Transverse colon (tissue), 4 donors: ENCODE measurements around the gene HSD11B1. TPM values are rescaled to one million over a fixed set of nuclear protein-coding genes. Genes with fewer than 3 reads are reported as not detected.

ENCODE experiments used
- DNase-seq: peaks from one replicate; pipeline ENCODE4 v3.0.0-alpha.2; 2019
- H3K27ac ChIP-seq, 4 donors: fragments of 200-600 bp; sonication (generic); 2 replicates each; pipeline ENCODE4 v1.5.1; 2016 to 2018; ENCODE audit warnings: inconsistent platforms in 4 of 4
- H3K27me3 ChIP-seq: fragments of 200-600 bp; sonication (generic); 2 replicates; pipeline ENCODE4 v1.5.1; 2017; ENCODE audit warnings: inconsistent platforms
- H3K36me3 ChIP-seq, 4 donors: fragments of 200-600 bp; sonication (generic); 2 replicates each; pipeline ENCODE4 v1.5.1; 2017 to 2019; ENCODE audit warnings: inconsistent platforms in 4 of 4
- H3K4me1 ChIP-seq, 4 donors: fragments of 200-600 bp; sonication (generic); 2 replicates each; pipeline ENCODE4 v1.5.1; 2017 to 2020; ENCODE audit warnings: inconsistent platforms in 4 of 4
- H3K4me3 ChIP-seq, 4 donors: fragments of 200-600 bp; sonication (generic); 1 replicate in 1 of 4; 2 replicates in 3 of 4; pipeline versions ENCODE4 v1.5.1 to v1.6.1; 2017 to 2019; ENCODE audit warnings: inconsistent platforms in 4 of 4
- H3K9me3 ChIP-seq, 2 donors: fragments of 200-600 bp; sonication (generic); 2 replicates each; pipeline ENCODE4 v1.5.1; 2017 to 2019; ENCODE audit warnings: inconsistent platforms in 2 of 2
- EP300 ChIP-seq: sonication (generic); formaldehyde crosslinking; IDR thresholded peaks from one replicate; pipeline ENCODE4 v1.6.1; 2017; ENCODE audit warnings: antibody characterized with exemption, low read depth
- POLR2A ChIP-seq: fragments of 450-650 bp; IDR thresholded peaks from one replicate; pipeline ENCODE4 v1.6.1; 2016; ENCODE audit warnings: antibody characterized with exemption, mild to moderate bottlenecking, moderate library complexity
- POLR2AphosphoS5 ChIP-seq, 3 donors: sonication (generic); formaldehyde crosslinking; IDR thresholded peaks; one replicate each; pipeline ENCODE4 v1.6.1; 2016; ENCODE audit warnings: antibody characterized with exemption in 3 of 3
- WGBS, 2 donors: methylation state at CpG; one replicate each; pipeline ENCODE4 v1.1.5; 2018; ENCODE audit warnings: low coverage in 1 of 2; 5-methylcytosine and 5-hydroxymethylcytosine counted together
- in situ Hi-C, 4 donors: fragments of 200-750 bp; cut with MboI; loops; one replicate each; pipeline versions ENCODE4 v1.15.0 to v1.15.1; 2017; ENCODE audit warnings: low sequenced_read_pairs in 3 of 4, low pct_ligation_motif_present in 1 of 4, low pct_unique_long_range_greater_than_20kb in 1 of 4
- intact Hi-C: fragments of 100-400 bp; cut with DNase I; formaldehyde crosslinking; loops from one replicate; pipeline ENCODE4 v1.15.1; 2023; ENCODE audit warnings: low total_unique reads
- total RNA-seq, 4 donors: library from RNA; depleted of rRNA; stranded (reverse); fragments of >200 nt; gene quantifications; one replicate each; pipeline ENCODE4 v1.1.0, GENCODE V29; 2016
- TF ChIP-seq, protein P1 (sequence below), 5 experiments: fragments of 200-600 bp in 3 of 5; fragments of 450-650 bp in 2 of 5; sonication (generic) in 3 of 5; IDR thresholded peaks; 1 replicate in 2 of 5; 2 replicates in 3 of 5; pipeline ENCODE4 v1.5.1; 2016 to 2017; ENCODE audit warnings: antibody characterized with exemption in 5 of 5, inconsistent platforms in 3 of 5, mild to moderate bottlenecking in 2 of 5, moderate library complexity in 1 of 5

HSD11B1 gene
- total RNA-seq, 4 donors from 2014 or later, result 1.5 to 3.7 (median 2.6) TPM; not detected in 1

DNA sequence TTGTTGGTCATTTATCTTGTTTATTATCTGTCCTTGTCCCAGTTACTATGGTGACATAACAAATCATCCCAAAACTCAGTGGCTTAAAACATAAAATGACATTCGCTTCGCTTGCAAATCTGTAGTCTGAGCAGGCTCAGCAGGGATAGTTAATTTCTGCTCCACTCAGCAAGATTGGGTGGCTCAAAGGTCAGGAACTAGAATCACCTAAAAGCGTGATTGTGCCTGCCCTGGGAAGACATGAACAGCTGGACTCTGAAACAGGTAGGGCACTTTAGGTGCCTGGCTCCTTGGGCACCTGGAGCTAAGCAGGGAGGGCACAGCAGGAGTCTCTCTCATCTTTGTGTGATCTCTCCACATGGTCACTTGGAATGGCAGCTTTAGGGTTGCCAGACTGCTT lies 36.5 kb downstream of the HSD11B1 start:
- 85 to 90% methylated on average over 2 to 3 of the region's 3 CpGs for WGBS, 2 donors
- Histone ChIP-seq H3K9me3 (no peaks in the 10 kb centered on the region), H3K4me3 (no peak overlapping the region), H3K4me1 (peaks cover 0 to 3% (median 0%) of the 10 kb centered on the region in 4 donors), H3K36me3 (no peaks in the 10 kb centered on the region), H3K27me3 (no peaks in the 10 kb centered on the region), H3K27ac (no peak overlapping the region)
- TF ChIP-seq EP300, result no peak
- no peak for TF ChIP-seq POLR2A
- TF ChIP-seq POLR2AphosphoS5 (IDR thresholded peaks at IDR 0.05), result no peak
- TF ChIP-seq, protein P1, sequence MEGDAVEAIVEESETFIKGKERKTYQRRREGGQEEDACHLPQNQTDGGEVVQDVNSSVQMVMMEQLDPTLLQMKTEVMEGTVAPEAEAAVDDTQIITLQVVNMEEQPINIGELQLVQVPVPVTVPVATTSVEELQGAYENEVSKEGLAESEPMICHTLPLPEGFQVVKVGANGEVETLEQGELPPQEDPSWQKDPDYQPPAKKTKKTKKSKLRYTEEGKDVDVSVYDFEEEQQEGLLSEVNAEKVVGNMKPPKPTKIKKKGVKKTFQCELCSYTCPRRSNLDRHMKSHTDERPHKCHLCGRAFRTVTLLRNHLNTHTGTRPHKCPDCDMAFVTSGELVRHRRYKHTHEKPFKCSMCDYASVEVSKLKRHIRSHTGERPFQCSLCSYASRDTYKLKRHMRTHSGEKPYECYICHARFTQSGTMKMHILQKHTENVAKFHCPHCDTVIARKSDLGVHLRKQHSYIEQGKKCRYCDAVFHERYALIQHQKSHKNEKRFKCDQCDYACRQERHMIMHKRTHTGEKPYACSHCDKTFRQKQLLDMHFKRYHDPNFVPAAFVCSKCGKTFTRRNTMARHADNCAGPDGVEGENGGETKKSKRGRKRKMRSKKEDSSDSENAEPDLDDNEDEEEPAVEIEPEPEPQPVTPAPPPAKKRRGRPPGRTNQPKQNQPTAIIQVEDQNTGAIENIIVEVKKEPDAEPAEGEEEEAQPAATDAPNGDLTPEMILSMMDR (IDR thresholded peaks at IDR 0.05), result no peak
- intact Hi-C loops (no loop called here), in situ Hi-C loops (no loop called here)
- DNase-seq, result no peak

DNA sequence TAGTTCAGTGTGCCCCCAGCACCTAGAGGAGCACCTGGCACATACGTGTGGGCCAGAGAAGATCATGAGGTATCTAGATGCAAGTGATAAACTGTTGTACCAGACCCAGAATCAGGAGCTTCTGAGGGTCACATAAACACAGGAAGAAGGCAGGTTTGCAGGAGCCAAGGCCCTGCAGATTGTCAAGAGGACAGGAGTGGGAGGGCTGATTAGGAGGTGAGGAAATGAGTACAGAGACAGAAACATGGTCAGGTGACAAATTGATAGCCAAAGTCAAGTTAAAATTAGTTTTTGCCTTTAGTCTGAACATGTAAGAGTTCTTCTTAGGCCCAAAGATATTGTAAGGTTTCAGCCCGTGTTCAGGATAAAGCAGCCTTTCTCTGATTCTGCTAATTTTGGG lies 37.2 kb downstream of the HSD11B1 start:
- Histone ChIP-seq H3K27me3 (no peaks in the 10 kb centered on the region), H3K27ac (peak overlapping the region in 3 of 4 donors; percentile 24 to 39 (median 35)), H3K9me3 (no peaks in the 10 kb centered on the region), H3K4me1 (peaks cover 0 to 3% (median 0%) of the 10 kb centered on the region in 4 donors), H3K36me3 (no peaks in the 10 kb centered on the region), H3K4me3 (no peak overlapping the region)
- intact Hi-C loops (no loop called here), in situ Hi-C loops (no loop called here)
- TF ChIP-seq POLR2AphosphoS5 (IDR thresholded peaks at IDR 0.05), result no peak
- TF ChIP-seq EP300, result no peak
- TF ChIP-seq POLR2A, result no peak
- TF ChIP-seq, protein P1 (IDR thresholded peaks at IDR 0.05), result no peak
- DNase-seq, result no peak
- WGBS, 2 donors, result 88 to 90% methylated on average over 2 of the region's 2 CpGs

DNA sequence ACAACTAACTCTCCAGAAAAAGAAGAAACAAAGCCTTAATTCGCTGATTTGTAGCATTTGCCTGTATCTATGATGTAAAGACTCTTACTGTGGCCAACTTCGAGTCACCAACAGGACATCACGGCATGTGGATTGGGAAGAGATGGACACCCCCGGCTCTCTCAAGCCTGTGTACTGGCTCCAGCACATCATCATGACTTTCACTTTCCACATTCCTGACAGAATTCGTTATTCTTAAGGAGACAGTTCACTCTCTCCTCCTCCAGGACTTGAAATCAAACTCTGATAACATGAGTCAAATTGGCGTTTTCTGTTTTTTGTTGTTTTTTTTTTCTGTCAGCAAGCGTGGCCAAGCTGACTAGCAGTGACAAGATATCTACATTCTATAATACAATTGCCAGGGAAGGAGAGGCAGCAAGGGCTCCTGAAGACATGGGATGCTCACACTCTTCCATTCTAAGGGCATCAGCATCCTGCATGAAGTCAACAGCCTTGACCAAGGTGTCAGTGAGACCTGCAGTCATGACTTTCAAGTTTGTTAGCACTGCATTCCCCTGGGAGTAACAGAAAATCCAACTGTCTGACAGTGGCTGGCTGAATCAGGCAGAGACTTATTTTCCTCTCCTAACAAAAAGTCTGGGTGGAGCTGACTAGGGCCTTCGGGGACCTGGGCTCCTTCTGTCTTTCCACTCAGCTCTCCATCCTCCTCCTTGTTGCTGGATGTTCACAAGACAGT lies 37.9 kb downstream of the HSD11B1 start:
- WGBS, 2 donors, result 46 to 55% methylated on average over 5 to 8 of the region's 8 CpGs
- H3K4me1 ChIP-seq, result peaks cover 0 to 3% (median 0%) of the 10 kb centered on the region in 4 donors
- in situ Hi-C loops, result no loop called here
- intact Hi-C loops, result no loop called here
- TF ChIP-seq, protein P1 (IDR thresholded peaks at IDR 0.05), result no peak
- TF ChIP-seq POLR2AphosphoS5 (IDR thresholded peaks at IDR 0.05), result no peak
- no peak for TF ChIP-seq EP300
- no peak for TF ChIP-seq POLR2A
- H3K27me3 ChIP-seq, result no peaks in the 10 kb centered on the region
- no peaks in the 10 kb centered on the region for H3K9me3 ChIP-seq
- H3K36me3 ChIP-seq, result no peaks in the 10 kb centered on the region
- H3K27ac ChIP-seq, result peak overlapping the region in 3 of 4 donors; percentile 24 to 39 (median 35)
- H3K4me3 ChIP-seq, result no peak overlapping the region
- no peak for DNase-seq

DNA sequence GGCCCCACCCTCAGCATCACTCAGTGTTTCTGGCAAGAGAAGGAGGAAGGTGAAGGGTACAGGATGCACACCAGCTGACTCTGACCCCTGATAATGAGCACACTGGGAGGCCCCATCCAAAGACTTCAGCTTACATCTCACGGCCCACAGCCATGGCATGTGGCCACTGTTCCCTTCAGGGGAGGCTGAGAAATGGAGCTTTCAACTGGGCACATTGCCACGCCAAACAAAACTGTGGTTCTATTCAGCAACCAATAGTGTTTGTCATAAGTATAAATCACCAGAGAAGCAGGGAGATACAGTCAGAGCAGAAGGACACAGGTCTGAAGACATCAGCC lies 38.5 kb downstream of the HSD11B1 start:
- TF ChIP-seq EP300 (no peak), POLR2AphosphoS5 (IDR thresholded peaks at IDR 0.05) (no peak), POLR2A (no peak)
- TF ChIP-seq, protein P1 (IDR thresholded peaks at IDR 0.05), result no peak
- no peak for DNase-seq
- intact Hi-C loops, result no loop called here
- H3K9me3 ChIP-seq, result no peaks in the 10 kb centered on the region
- in situ Hi-C loops, result no loop called here
- H3K4me3 ChIP-seq, result no peak overlapping the region
- no peaks in the 10 kb centered on the region for H3K27me3 ChIP-seq
- H3K4me1 ChIP-seq, result peaks cover 0 to 6% (median under 1%) of the 10 kb centered on the region in 4 donors
- no peaks in the 10 kb centered on the region for H3K36me3 ChIP-seq
- H3K27ac ChIP-seq, result peak overlapping the region in 2 of 4 donors; percentile 24 to 39
- 65% methylated on average over 2 of the region's 2 CpGs; no CpG with 5 or more reads in 1 of the 2 donors for WGBS, 2 donors
